ENCODE results near the gene XPO6.
A peak's percentile ranks its signal among the peaks of the same experiment; 100 is the strongest.
"Not testable (repeated sequence)": the region's sequence is repeated elsewhere in the genome, so short reads cannot be mapped to it uniquely, and the experiment has no call there.

XPO6 gene, protein sequence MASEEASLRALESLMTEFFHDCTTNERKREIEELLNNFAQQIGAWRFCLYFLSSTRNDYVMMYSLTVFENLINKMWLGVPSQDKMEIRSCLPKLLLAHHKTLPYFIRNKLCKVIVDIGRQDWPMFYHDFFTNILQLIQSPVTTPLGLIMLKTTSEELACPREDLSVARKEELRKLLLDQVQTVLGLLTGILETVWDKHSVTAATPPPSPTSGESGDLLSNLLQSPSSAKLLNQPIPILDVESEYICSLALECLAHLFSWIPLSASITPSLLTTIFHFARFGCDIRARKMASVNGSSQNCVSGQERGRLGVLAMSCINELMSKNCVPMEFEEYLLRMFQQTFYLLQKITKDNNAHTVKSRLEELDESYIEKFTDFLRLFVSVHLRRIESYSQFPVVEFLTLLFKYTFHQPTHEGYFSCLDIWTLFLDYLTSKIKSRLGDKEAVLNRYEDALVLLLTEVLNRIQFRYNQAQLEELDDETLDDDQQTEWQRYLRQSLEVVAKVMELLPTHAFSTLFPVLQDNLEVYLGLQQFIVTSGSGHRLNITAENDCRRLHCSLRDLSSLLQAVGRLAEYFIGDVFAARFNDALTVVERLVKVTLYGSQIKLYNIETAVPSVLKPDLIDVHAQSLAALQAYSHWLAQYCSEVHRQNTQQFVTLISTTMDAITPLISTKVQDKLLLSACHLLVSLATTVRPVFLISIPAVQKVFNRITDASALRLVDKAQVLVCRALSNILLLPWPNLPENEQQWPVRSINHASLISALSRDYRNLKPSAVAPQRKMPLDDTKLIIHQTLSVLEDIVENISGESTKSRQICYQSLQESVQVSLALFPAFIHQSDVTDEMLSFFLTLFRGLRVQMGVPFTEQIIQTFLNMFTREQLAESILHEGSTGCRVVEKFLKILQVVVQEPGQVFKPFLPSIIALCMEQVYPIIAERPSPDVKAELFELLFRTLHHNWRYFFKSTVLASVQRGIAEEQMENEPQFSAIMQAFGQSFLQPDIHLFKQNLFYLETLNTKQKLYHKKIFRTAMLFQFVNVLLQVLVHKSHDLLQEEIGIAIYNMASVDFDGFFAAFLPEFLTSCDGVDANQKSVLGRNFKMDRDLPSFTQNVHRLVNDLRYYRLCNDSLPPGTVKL

GRCh38 chr16:28211758-28212531 is at the start of gene XPO6:
TSS of gene XPO6 (minus strand) at chr16:28211965. CDS start at chr16:28211368, 597 bp downstream.
- DNase-seq: peak; percentile 100

- no peak for DNase-seq
Measured at GRCh38 chr16:28260193-28260592, 48.4 kb upstream of the XPO6 start.

- DNase-seq: no peak
Measured at GRCh38 chr16:28259781-28260150, 48.0 kb upstream of the XPO6 start.

GRCh38 chr16:28259091-28259780 is 47.5 kb upstream of the XPO6 start:
- no peak for DNase-seq

- DNase-seq: no peak
Measured at GRCh38 chr16:28258567-28258966, 46.8 kb upstream of the XPO6 start.

DNA sequence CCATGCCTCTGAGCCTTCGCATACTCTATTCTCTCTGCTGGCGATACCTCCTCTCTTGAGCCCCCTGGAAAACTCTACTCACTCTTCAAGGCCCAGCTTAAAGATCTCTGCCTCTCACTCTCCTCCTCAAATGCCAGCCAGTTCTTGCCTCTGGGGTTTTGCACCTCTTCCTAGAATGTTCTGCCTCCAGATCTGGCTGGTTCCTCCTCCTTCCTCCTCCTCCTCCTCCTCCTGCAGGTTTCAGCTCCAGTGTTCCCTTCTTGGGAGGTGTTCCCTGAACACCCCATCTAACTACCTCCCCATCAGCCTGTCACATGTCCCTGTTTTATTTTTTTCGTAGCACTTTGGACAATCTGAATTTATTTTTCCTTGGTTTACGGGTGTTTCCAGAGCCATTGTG is 45.5 kb upstream of the XPO6 start:
- DNase-seq: no peak

DNA sequence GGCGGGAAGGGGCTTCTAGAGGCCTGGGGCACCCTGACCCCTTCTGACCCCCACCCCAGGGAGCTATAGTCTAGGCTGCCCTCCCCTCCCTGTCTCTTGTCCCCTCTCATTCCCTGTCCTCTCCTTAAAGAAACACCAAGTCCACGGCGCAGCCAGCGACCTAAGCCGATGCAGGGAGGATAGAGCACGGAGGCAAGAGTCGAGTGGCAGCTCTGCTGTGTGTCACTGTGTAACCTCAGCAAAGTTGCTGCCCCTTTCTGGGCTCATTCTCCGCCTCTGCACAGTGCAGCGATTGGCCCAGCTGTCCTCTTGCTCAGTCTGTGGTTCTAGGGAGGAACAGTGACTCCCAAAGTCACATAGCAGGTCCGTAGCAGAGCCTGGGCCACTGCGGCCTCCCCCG is 44.1 kb upstream of the XPO6 start:
- DNase-seq: no peak

- no peak for DNase-seq
Measured at GRCh38 chr16:28254158-28254557, 42.4 kb upstream of the XPO6 start.

DNA sequence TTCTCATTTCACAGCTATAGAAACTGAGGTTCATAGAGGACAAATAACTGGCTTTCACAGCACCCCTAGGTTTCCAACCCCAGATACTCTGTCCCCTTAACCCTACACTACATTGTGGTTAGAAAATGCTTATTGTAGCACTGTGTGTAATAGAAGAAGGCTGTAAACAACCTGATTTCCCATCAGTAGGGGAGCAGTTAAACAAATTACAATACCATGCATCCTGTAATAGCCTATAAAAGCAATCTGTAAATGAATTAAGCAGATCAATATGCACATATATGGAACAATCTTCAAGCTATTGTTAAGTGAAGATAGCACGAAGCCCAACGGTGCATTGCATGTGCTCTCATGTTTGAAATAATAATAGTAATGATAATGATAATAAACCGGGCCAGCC is 39.2 kb upstream of the XPO6 start:
- no peak for DNase-seq

- not testable (repeated sequence) for DNase-seq
Measured at GRCh38 chr16:28249483-28249882, 37.7 kb upstream of the XPO6 start.

GRCh38 chr16:28241924-28242323 is 30.2 kb upstream of the XPO6 start:
- no peak for DNase-seq

GRCh38 chr16:28237754-28238357 is 26.1 kb upstream of the XPO6 start:
- DNase-seq: no peak

- DNase-seq: no peak
Measured at GRCh38 chr16:28231763-28232162, 20.0 kb upstream of the XPO6 start.

DNA sequence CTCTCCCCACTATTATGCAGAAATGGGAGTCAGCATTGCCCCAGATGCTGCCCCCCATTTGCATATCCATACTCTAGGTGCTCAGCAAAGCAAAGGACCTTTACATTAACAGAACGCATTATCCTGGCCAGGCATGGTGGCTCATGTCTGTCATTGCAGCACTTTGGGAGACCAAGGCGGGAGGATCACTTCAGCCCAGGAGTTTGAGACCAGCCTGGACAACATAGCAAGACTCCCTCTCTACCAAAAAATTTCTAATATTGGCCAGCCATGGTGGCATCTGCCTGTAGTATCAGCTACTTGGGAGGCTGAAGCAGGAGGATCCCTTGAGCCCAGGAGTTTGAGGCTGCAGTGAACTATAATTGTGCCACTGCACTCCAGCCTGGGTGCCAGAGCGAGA is 12.1 kb upstream of the XPO6 start:
- DNase-seq: not testable (repeated sequence)

DNA sequence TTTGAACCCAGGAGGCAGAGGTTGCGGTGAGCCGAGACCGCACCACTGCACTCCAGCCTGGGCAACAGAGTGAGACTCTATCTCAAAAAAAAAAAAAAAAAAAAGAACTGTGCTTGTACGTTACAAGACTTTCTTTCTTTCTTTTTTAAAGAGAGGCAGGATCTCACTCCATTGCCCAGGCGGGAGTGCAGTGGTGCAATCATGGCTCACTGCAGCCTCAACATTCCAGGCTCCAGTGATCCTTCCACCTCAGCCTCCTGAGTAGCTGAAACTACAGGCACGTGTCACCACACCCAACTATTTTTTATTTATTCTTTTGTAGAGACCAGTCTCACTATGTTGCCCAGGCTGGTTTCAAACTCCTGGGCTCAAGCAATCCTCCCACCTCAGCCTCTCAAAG is 8.0 kb upstream of the XPO6 start:
- DNase-seq: not testable (repeated sequence)

GRCh38 chr16:28219282-28219681 is 7.5 kb upstream of the XPO6 start:
- DNase-seq: no peak

DNA sequence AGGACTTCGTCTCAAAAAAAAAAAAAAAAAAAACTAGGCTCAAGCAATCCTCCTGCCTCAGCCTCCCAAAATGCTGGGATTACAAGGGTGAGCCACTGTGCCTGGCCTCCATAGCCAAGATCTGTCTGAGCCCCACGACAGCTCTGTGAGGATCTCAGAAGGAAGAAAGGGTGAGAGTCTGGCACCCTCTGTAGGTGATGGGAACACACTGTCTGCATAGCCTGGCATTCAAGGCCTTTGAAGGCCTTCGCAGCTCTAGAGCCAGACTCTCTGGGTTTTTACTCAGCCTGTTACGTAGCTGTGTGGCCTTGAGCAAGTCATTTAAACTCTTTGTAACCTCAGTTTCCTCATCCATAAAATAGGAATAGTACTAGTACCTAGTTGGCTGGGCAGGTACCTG is 6.3 kb upstream of the XPO6 start:
- DNase-seq: peak; percentile 62

GRCh38 chr16:28217326-28217725 is 5.6 kb upstream of the XPO6 start:
- no peak for DNase-seq

- DNase-seq: no peak
Measured at GRCh38 chr16:28213396-28213795, 1.6 kb upstream of the XPO6 start.

- no peak for DNase-seq
Measured at GRCh38 chr16:28212532-28212873, 738 bp upstream of the XPO6 start.

DNA sequence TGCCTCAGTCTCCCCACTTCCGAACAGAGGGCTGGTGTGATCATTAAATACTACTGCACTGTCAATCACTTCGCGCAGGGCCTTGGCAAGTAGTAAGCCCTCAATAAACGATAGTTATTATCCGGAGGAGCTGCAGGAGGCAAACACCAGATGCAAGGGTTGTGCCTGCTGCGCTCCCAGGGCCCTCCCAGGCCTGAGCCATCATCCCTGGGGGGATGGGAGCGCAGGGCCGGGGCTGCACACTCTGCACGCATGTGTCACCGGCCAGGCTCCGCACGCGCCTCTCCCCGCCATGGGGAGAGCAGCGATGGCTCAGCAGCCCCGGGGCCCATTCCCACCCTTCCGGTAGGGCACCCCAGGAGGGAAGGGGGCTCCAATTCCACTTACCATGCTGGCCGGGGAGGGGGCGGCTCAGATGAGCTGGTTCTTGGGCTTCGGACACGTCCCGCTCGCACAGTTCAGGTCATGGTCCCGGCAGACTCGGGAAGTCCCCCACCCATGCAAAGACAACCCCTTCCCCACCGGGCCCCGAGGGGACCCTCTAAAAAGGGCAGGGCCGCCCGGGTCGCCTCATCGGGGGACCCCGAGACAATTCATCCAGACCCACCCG is 681 bp downstream of the XPO6 start:
- DNase-seq: peak; percentile 86
